ACHN (cell line): ENCODE data around the gene TBC1D22A.
"Not testable (repeated sequence)": the region's sequence is repeated elsewhere in the genome, so short reads cannot be mapped to it uniquely, and the experiment has no call there.

Experiments used
- DNase-seq: peaks from one replicate; pipeline ENCODE4 v3.0.0-alpha.2; 2015
- in situ Hi-C: cut with HindIII; loops from 2 replicates; pipeline ENCODE4 v1.10.0; 2017; ENCODE audit warnings: low sequenced_read_pairs, low pct_ligation_motif_present, low pct_unique_long_range_greater_than_20kb

Gene TBC1D22A

DNA sequence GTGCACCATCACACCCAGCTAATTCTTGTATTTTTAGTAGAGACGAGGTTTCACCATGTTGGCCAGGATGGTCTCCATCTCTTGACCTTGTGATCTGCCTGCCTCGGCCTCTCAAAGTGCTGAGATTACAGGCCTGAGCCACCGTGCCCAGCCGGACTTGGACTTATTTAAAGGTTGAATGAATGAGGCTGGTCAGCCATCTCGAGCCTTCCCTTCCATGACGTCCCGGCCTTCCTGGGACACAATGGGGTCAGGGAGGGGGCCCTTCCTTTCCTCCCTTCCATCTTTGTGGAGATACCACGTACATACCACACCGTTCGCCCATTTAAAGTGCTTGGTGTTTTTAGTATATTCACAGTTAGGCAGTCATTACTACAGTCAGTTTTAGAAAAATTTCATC lies 19.8 kb downstream of the TBC1D22A start:
- in situ Hi-C loops = not testable (repeated sequence)

DNA sequence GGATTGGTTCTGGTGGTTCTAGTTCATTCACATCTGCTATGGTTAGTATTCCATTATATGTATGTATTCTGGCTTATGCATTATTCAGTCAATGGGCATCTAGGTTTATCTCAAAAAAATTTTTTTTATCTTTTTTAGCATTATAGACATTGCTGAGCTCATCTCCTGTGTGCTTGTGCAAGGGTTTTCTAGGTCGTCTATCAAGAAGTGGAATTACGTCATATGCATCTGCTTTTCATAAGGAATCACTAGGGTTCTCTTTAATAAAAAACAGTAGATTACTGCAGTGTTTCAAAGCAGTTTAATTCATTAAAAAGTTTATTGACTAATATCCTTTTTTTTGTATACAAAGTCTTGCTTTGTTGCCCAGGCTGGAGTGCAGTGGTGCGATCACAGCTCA lies 21.3 kb downstream of the TBC1D22A start:
- in situ Hi-C loops = no loop called here
- DNase-seq = no peak

More for the DNA sequence above, 19.8 kb downstream of the TBC1D22A start:
- not testable (repeated sequence) for DNase-seq

DNA sequence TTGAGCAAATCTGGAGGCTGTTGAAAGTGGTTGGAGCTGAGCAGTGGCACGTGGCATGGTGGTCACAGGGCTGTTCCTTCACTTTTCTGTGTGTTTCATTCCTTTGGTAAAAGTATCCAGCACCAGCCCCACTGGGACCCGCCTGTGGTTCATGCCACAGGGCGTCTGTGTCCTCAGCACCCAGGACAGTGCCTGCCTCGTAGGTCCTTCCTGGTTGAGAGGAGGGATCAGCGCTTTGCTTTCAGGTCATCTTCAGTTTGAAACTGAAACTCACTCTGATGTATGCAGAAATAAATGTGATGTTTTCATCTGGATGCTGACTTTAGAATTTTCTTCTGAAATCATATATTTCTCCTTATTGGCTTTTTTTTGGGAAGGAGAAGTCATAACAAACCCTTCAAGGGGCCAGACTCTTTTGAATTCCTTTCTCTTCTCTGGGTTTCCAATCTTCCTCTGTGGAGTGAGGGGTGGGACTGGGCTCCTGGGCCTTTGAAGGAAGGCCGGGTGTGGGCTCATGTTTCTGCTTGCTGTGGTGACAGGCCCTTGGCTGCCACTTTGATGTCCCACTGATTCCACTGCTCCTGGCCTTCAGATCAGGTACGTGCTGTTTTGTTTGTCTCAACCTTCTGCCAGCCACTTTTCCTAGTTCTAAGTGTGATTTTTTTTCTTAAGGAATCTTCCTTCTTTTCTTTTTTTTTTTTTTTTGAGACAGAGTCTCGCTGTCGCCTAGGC lies 26.2 kb downstream of the TBC1D22A start:
- in situ Hi-C loops = no loop called here

DNA sequence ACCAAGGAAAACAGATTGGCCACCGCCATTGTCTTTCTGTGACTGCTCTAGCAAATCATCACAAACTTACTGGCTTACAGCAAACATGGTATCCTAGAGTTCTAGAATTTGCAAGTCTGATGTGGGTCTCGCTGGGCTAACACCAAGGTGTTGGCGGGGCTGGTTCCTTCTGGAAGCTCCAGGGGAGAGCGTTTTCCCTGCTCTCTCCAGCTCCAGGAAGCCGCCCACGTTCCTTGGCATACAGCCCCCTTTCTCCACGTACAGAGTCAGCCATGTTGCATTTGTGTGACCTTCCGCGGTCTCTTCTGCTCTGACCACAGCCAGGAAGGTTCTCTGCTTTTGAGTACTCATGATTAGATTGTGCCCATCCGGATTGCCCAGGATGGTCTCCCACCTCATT lies 27.5 kb downstream of the TBC1D22A start:
- no peak for DNase-seq
- in situ Hi-C loops = no loop called here

More for the DNA sequence above, 26.2 kb downstream of the TBC1D22A start:
- no peak for DNase-seq

DNA sequence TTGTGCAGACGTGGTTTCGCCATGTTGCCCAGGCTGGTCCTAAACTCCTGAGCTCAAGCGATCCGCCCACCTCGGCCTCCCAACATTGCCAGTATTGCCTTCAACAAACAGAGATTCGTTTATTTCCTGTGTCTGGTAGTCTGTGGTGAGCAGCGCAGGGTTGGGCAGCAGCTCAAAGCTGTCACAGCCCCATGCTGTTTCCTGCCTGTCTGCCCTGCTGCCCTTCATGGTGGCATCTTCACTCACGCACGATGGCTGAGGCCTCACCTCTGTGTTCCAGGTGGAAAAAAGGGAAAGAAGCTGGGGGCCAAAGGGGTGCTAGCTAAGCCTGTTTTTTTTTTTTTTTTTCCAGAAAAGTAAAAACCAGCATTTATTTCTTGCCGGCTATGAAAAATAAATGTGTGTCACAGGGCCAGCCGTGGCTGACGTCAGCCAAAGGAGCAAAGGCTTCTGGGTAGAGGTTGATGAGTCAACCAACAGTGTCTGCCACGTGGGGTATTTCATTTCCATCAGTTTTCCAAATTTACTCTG lies 28.8 kb downstream of the TBC1D22A start:
- in situ Hi-C loops = no loop called here
- DNase-seq = no peak

DNA sequence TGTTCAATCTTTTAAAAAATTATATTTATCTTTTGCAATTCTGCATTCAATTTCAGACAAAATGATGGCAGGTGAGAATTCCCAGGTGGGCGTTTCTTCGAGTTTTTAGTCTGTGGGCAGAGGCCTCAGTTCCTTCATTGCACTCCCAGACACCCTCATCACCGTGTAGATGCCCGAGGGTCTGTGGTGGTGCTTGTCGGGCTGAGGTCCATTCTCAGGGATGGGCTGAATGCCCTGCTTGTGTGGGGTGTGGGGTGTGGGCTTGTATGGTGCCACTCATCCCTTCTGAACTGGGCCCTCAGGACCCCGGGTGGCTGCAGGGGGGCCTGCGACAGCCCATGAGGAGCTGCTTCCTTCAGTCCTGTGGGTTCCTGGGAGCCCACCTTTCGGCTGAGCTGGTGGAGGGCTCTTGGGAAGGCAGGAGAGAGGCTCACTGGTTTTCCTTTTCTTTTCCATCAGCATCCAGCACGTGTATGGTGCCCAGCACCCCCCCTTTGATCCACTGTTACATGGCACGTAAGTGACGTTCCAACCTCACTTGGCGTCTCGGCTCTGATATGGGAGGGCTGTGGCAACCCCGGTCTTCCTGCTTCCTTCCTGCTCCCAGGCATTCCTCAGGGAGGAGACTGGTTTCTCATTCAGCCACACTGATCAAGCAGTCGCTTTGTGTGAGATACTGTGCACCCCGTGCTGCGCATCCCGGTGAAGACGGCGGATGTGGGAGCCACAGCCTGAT lies 29.8 kb downstream of the TBC1D22A start:
- DNase-seq = no peak
- in situ Hi-C loops = no loop called here

DNA sequence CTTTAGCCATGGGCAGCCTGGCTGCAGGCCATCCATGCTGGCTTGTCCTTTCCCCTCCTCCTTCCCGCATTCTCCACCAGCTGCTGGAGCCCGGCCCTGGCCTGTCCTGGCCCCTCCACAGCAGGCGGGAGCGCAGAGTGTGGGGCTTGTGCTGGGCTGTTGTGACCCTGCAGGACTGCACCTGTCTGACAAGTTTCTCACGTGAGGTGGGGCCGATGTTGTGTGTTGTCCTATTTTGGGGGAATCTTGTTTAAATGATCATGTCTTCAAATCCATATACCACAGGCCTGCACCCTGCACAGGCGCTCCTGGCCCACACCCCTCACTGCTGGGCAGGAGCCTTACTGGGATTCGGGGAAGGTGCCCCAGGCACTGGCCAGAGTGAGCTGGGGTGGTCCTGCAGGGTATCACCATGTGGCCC lies 30.4 kb downstream of the TBC1D22A start:
- DNase-seq = no peak
- in situ Hi-C loops = no loop called here

DNA sequence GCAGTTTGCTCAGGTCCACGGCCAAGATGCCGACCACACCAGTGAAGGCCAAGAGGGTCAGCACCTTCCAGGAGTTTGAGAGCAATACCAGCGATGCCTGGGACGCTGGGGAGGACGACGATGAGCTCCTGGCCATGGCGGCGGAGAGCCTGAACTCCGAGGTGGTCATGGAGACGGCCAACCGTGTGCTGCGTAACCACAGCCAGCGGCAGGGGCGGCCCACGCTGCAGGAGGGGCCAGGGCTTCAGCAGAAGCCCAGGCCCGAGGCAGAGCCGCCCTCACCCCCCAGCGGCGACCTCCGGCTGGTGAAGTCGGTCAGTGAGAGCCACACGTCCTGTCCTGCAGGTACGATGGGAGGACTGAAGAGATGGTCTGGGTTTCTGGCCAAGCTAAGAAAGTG lies 31.0 kb downstream of the TBC1D22A start:
- no peak for DNase-seq
- in situ Hi-C loops = no loop called here

DNA sequence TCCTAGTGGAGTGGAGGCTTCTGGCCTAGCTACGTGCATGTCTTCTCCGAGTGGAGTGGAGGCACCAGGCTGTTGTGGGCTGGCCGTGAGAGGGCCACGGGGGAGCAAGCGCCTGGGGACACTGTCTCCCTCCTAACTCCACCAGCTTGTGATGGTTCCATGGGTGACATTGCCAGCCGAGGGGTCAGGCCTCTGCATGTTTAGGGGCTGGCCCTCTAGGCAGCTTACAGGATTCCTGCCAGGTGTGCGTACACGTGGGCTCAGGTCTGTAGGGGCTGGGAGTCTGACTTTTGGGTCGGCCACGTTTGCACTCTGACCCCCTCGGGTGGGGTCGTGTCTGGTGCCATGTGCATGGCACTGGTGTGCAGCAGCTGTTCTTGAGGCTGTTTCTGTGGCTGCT lies 31.6 kb downstream of the TBC1D22A start:
- DNase-seq = no peak
- in situ Hi-C loops = no loop called here

DNA sequence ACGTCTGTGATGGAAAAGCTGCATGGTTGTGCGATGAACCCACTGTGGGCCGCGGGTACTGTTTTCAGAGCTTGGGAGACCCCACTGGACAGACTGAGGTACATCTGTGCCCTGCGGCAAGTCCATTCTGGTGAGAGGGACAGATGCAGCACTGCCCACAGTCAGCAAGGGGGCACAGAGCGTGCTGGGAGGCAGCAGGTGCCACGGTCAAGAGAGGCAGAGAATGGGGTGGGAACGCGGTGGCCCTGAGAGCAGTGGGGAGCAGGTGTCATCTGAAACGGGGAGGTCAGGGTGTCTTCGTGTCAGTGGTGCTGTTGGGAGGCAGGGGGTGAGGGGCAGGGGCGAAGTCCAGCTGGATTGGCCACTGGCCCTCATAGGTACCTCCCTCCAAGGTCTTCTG lies 32.0 kb downstream of the TBC1D22A start:
- in situ Hi-C loops = no loop called here
- DNase-seq = no peak

DNA sequence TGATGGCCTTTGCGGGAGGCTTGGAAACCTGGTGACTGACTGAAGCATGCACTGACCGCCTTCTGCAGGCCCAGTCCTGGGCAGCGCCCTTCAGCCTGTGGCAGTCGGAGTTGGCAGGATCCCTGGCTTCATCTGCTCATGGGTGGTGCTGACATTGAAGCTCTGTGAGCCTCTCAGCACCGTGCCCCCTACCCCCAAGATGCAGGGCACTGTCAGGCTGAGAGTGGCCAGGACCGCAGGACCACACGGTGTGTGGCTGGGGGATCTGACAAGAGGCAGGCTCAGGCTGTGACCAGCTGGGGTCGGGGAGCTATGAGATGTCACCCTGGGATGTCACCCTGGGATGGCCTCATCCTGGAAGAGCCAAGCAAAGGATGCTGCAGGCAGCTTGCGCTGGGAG lies 32.7 kb downstream of the TBC1D22A start:
- in situ Hi-C loops = no loop called here
- no peak for DNase-seq

DNA sequence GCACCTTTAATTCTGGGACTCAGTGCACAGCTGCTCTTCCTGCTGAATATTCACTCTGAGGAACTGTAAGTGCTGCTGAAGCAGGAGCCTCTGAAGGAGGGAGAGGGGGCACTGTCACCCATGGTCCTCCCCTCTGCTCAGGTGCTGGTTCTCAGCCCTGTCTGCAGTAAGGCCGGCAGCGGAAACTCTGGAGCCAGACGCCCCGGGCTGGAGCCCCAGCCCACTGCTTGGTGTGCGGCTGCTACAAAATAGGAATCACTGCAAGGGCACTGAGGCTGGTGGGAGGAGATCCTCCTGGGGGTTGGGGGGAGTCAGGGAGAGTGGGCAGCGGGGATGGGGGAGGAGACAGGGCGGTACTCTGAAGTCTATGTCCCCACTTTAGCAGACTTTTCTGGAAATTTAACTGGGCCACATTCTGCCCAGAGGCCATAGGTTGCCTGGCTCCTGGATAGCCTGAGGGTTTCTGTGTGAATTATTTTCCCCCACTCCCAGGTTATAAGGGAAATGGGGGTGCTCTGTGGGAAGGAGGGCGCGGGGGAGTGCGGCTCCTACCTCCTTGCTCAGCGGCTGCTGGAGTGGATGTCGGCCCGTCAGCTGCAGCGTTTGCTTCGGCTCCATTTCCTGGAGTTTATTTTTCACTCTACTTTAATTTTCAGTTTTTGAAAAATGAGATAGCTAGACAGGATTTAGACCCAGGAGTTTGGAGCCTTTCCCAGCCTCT lies 33.6 kb downstream of the TBC1D22A start:
- in situ Hi-C loops = no loop called here
- no peak for DNase-seq

DNA sequence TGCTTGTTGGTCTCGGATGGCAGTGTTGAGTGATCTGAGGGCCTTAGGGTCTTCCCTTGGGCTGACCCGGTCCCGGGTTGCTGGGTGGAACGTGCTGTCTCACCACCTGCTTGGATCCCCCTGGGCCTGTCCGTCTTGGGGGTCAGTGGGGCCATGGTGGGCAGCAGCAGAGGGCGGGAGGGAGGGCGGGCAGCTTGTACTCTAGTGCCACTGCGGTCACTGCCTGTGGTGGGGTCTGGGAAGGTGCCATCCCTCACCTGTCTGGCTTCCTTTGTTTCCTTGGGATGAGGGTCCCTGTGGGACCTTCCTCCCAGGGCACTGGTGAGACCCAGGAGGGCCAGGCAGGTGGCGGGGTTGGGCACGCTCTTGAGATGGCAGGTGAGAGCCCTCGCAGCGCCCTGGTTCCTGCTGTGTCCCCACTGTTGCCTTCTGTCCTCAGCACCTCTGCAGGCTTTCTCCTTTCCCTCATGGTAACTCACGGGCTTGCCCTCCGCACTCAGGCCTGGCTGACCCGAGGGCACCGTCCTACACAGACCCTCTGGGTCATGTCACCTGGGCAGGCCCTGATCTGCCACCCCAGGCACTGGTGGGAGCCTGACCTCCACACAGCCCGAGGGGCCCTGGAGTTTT lies 34.2 kb downstream of the TBC1D22A start:
- no peak for DNase-seq
- in situ Hi-C loops = no loop called here

DNA sequence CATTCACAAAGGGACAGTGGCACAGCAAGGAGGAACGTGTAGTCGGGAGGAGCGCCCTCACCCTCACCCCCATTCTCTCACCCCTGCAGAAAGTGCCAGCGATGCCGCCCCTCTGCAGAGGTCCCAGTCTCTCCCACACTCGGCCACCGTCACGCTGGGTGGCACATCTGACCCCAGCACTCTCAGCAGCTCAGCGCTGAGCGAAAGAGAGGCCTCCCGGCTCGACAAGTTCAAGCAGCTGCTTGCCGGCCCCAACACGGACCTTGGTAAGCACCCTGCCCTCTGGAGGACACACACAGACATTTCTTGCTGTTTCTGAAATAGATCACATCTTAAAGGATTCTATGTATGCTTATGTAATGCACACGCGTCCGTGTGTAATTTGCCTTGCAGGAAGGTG lies 34.9 kb downstream of the TBC1D22A start:
- in situ Hi-C loops = no loop called here
- DNase-seq = peak; percentile 10

DNA sequence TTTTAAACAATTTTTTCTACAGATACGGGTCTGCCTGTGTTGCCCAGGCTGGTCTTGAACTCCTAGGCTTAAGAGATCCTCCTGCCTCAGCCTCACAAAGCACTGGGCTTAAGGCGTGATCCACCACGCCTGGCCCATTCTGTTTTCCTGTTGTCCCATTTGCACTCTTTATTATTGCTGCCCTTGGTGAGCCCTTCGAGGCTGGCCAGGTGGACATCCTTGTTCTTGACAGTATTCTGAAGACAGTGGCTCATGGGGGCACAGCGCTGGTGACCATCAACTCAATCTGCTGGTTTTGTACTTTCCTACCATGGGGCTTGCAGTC lies 35.6 kb downstream of the TBC1D22A start:
- in situ Hi-C loops = no loop called here

DNA sequence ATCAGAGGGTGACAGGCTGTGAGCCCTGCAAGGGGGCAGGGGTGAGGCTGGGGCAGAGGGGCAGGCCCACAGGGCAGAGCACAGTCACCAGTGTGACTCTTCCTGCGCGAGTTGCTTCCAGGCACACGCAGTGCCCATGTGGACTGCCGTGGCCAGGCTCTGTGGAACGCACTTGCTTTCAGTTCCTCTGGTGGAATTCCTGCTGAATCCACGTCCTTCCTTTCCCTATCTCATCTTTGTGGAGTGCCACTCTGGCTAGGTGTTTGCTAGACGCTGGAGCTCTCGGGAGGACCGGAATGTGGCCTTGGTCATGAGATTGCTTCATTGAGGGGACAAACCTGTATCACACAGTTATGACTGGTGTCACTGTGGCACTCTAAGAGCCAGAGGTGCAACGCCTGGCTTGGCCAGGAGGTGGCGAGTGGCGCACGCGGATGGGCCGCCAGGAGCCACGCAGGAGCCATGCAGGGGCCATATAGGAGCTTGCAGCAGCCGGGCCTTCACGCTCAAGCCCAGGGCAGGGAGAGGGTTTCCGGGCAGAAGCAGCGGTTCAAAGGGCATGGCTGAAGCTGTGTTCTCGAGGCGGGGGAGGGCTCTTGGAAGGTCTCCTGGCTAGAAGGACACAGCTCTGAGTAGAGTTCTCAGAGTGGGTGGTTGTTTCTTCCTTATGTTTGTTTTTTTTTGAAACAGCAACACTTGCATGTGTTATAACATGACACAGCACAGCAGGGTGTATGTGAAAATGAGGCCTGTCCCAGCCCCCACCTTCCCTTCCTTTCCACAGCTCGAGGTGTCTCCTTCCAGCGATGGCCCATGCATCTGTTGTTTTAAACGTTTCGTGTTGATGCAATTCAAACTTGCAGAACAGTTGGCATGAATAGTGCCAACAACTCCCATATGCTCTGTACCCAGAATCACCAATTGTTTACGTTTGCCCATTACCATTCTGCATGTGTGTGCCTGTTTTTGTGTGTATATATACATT lies 36.2 kb downstream of the TBC1D22A start:
- peak; percentile 61 for DNase-seq
- in situ Hi-C loops = no loop called here

More for the DNA sequence above, 35.6 kb downstream of the TBC1D22A start:
- DNase-seq = no peak

DNA sequence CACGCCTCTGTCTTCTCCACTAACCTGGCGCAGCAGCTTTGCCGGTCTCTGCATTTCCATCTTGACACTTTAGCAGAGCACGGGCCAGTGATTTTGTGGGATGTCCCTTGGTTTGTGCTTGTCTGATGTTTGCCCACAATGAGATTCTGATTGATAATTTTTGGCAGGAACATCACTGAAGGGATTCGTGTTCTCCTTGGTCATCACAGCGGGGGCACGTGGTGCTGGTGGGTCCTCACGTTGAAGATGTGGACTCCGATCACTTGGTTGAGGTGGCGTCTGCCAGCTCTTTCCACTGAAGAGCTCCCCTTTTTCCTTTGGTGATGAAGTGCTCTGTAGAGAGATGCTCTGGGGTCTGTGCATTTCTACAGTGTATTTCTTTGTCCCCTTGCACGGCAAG lies 37.2 kb downstream of the TBC1D22A start:
- in situ Hi-C loops = no loop called here
- DNase-seq = no peak
